Liver (tissue), 9 donors: ENCODE results near the gene FCN1. TPM values are rescaled to one million over a fixed set of nuclear protein-coding genes. Genes with fewer than 3 reads are reported as not detected.

ENCODE experiments used
- DNase-seq: peaks from one replicate; pipeline ENCODE4 v3.0.0-alpha.2; 2017; ENCODE audit warnings: low spot score
- H3K27ac ChIP-seq, 2 donors: one replicate each; pipeline ENCODE4 v1.7.0; 2013; ENCODE audit warnings: inconsistent platforms in 2 of 2, low read length in 2 of 2, control low read depth in 1 of 2, low read depth in 1 of 2, mild to moderate bottlenecking in 1 of 2
- H3K27me3 ChIP-seq, 4 donors: one replicate each; pipeline versions ENCODE4 v1.6.1 to v1.7.0; 2013; ENCODE audit warnings: low read length in 3 of 4, inconsistent platforms in 1 of 4, mild to moderate bottlenecking in 1 of 4, moderate library complexity in 1 of 4; ENCODE audit not compliant: control insufficient read depth in 4 of 4, insufficient read depth in 4 of 4
- H3K36me3 ChIP-seq, 4 donors: one replicate each; pipeline versions ENCODE4 v1.6.1 to v1.7.0; 2013; ENCODE audit warnings: low read length in 3 of 4, mild to moderate bottlenecking in 3 of 4, low read depth in 1 of 4, moderate library complexity in 1 of 4; ENCODE audit not compliant: control insufficient read depth in 4 of 4, insufficient read depth in 3 of 4
- H3K4me1 ChIP-seq, 4 donors: one replicate each; pipeline versions ENCODE4 v1.6.1 to v1.7.0; 2013; ENCODE audit warnings: low read length in 3 of 4, mild to moderate bottlenecking in 3 of 4, moderate library complexity in 1 of 4; ENCODE audit not compliant: control insufficient read depth in 4 of 4, insufficient read depth in 4 of 4
- H3K4me3 ChIP-seq, 3 donors: one replicate each; pipeline versions ENCODE4 v1.6.1 to v1.7.0; 2013; ENCODE audit warnings: low read length in 3 of 3, control low read depth in 1 of 3, low read depth in 1 of 3, mild to moderate bottlenecking in 1 of 3
- H3K9ac ChIP-seq, 2 donors: one replicate each; pipeline ENCODE4 v1.7.0; 2013; ENCODE audit warnings: low read length in 2 of 2, mild to moderate bottlenecking in 2 of 2, moderate library complexity in 2 of 2, control low read depth in 1 of 2, low read depth in 1 of 2
- H3K9me3 ChIP-seq, 4 donors: one replicate each; pipeline versions ENCODE4 v1.6.1 to v1.7.0; 2013; ENCODE audit warnings: low read length in 3 of 4; ENCODE audit not compliant: control insufficient read depth in 4 of 4
- ATF3 ChIP-seq: IDR thresholded peaks from 2 replicates; pipeline ENCODE4 v1.6.1; 2016; ENCODE audit warnings: antibody characterized with exemption
- CTCF ChIP-seq: fragments of 150-350 bp; IDR thresholded peaks from 2 replicates; pipeline ENCODE4 v1.5.1; 2017; ENCODE audit warnings: improper control_type of control experiment, low read depth, low read length; ENCODE audit not compliant: missing input control
- EGR1 ChIP-seq, 2 donors: IDR thresholded peaks; 2 replicates each; pipeline ENCODE4 v1.6.1; 2016 to 2018; ENCODE audit warnings: antibody characterized with exemption in 2 of 2, low read depth in 2 of 2
- FOXA1 ChIP-seq: IDR thresholded peaks from 2 replicates; pipeline ENCODE4 v1.6.1; 2016; ENCODE audit warnings: antibody characterized with exemption
- FOXA2 ChIP-seq: IDR thresholded peaks from 2 replicates; pipeline ENCODE4 v1.6.1; 2016; ENCODE audit warnings: antibody characterized with exemption
- GABPA ChIP-seq, 2 donors: IDR thresholded peaks in 1 of 2; conservative IDR thresholded peaks in 1 of 2; 2 replicates each; pipeline ENCODE4 v1.6.1; 2016; ENCODE audit warnings: antibody characterized with exemption in 2 of 2, mild to moderate bottlenecking in 1 of 2, moderate library complexity in 1 of 2
- HNF4A ChIP-seq, 2 donors: conservative IDR thresholded peaks; 2 replicates each; pipeline ENCODE4 v1.6.1; 2016; ENCODE audit warnings: antibody characterized with exemption in 2 of 2, mild to moderate bottlenecking in 2 of 2
- JUND ChIP-seq, 2 donors: IDR thresholded peaks; 2 replicates each; pipeline ENCODE4 v1.6.1; 2016; ENCODE audit warnings: antibody characterized with exemption in 2 of 2
- NR2F2 ChIP-seq: IDR thresholded peaks from 2 replicates; pipeline ENCODE4 v1.6.1; 2016; ENCODE audit warnings: antibody characterized with exemption
- REST ChIP-seq: IDR thresholded peaks from 2 replicates; pipeline ENCODE4 v1.6.1; 2016; ENCODE audit warnings: antibody characterized with exemption, mild to moderate bottlenecking
- RXRA ChIP-seq, 2 donors: IDR thresholded peaks; 2 replicates each; pipeline ENCODE4 v1.6.1; 2017 to 2018; ENCODE audit warnings: antibody characterized with exemption in 2 of 2, mild to moderate bottlenecking in 1 of 2
- SP1 ChIP-seq: IDR thresholded peaks from 2 replicates; pipeline ENCODE4 v1.6.1; 2018; ENCODE audit warnings: antibody characterized with exemption, mild to moderate bottlenecking
- TAF1 ChIP-seq: conservative IDR thresholded peaks from 2 replicates; pipeline ENCODE4 v1.6.1; 2016; ENCODE audit warnings: antibody characterized with exemption, mild to moderate bottlenecking
- ZBTB33 ChIP-seq: IDR thresholded peaks from 2 replicates; pipeline ENCODE4 v1.6.1; 2016; ENCODE audit warnings: antibody characterized with exemption
- WGBS: extraction: QIAGEN DNeasy Blood & Tissue Kit; methylation state at CpG from one replicate; pipeline ENCODE4 v1.1.7; 2013; 5-methylcytosine and 5-hydroxymethylcytosine counted together
- polyA plus RNA-seq, 2 donors: library from polyadenylated mRNA; stranded (reverse) in 1 of 2; unstranded in 1 of 2; fragments of 200-250 nt in 1 of 2; fragments of >200 nt in 1 of 2; fragmentation: Nextera tagmentation in 1 of 2; extraction: Ambion mirVana in 1 of 2; gene quantifications; one replicate each; pipeline versions ENCODE4 v1.2.1 to v1.2.3, GENCODE V29; 2013 to 2015
- total RNA-seq, 2 donors: library from RNA; depleted of rRNA; stranded (reverse); fragments of >200 nt; gene quantifications; one replicate each; pipeline ENCODE4 v1.2.3, GENCODE V29; 2014
- donor health status: healthy.
- donor health status: healthy.
- donor health status: healthy.
- donor health status: healthy.
- donor health status: healthy.

Gene FCN1
- total and polyA plus RNA-seq, 4 donors: 0.97 to 15.0 (median 5.4) TPM

- Histone ChIP-seq H3K4me1 (no peaks in the 10 kb centered on the region), H3K27ac (no peak overlapping the region), H3K27me3 (peaks cover 0 to 2% (median 0%) of the 10 kb centered on the region in 4 donors), H3K4me3 (no peak overlapping the region), H3K36me3 (no peaks in the 10 kb centered on the region), H3K9me3 (peaks cover 0 to 1% (median 0%) of the 10 kb centered on the region in 4 donors), H3K9ac (no peak overlapping the region)
- TF ChIP-seq RXRA (IDR thresholded peaks at IDR 0.05): no peak
- TF ChIP-seq TAF1: no peak
- no peak for TF ChIP-seq SP1
- TF ChIP-seq FOXA1: no peak
- TF ChIP-seq NR2F2: no peak
- TF ChIP-seq ZBTB33: no peak
- no peak for TF ChIP-seq CTCF
- no peak for TF ChIP-seq ATF3
- TF ChIP-seq FOXA2: no peak
- TF ChIP-seq EGR1 (IDR thresholded peaks at IDR 0.05; ENCODE audit: low read depth in 2 of 2): no peak
- TF ChIP-seq REST: no peak
- no peak for DNase-seq
- WGBS: 78% methylated on average over 30 of the region's 30 CpGs
Observed at GRCh38 chr9:134870746-134871662, 46.7 kb downstream of the FCN1 start.

GRCh38 chr9:134870301-134870694 is 47.4 kb downstream of the FCN1 start:
- DNase-seq: no peak
- peaks cover 0 to 2% (median 0%) of the 10 kb centered on the region in 4 donors for H3K27me3 ChIP-seq
- TF ChIP-seq JUND (IDR thresholded peaks at IDR 0.05) (no peak), GABPA (IDR thresholded peaks at IDR 0.05 in 1 of 2, conservative IDR thresholded peaks at IDR 0.05 in 1 of 2) (no peak), FOXA2 (no peak), HNF4A (conservative IDR thresholded peaks at IDR 0.05) (no peak)
- H3K36me3 ChIP-seq: no peaks in the 10 kb centered on the region
- no peak overlapping the region for H3K27ac ChIP-seq
- WGBS: 76% methylated on average over 11 of the region's 11 CpGs
- no peak overlapping the region for H3K9ac ChIP-seq
- H3K4me3 ChIP-seq: no peak overlapping the region
- peaks cover 0 to 1% (median 0%) of the 10 kb centered on the region in 4 donors for H3K9me3 ChIP-seq
- no peaks in the 10 kb centered on the region for H3K4me1 ChIP-seq
